ENCODE data around the gene PRKG2. TPM values are rescaled to one million over a fixed set of nuclear protein-coding genes. Genes with fewer than 3 reads are reported as not detected.

PRKG2 gene
- total and polyA plus RNA-seq, 10 of the 15 experiments (the other 5 are each of a cell fraction or from before 2014, with no cell fraction given), result not detected

DNA sequence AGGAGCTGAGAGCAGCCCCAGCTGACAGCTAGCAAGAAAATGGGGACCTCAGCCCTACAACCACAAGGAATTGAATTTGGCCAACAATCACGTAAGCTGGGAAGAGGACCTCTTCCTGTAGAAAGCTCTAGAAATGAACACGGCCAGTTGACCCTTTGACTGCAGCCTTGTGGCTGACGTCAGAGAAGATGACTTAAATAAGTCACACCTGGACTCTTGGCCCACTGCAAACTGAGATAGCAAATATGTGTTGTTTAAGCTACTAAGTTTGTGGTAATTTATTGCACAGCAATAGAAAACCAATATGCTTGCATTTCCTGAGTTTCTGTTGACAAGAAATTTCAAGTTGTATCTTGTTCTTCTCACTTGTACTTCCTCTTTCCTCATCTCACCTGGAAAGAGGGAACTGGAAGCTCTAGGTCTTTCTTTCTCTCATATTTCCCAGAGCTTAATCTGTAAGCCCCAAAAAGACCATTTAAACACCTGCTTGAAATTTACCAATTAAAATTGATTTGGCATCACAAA, 18.8 kb downstream of the PRKG2 start:
- intact Hi-C loops (cut with micrococcal nuclease; ENCODE audit: unreplicated experiment) (no loop called here), in situ Hi-C loops (cut with MboI) (no loop called here)
- Histone ChIP-seq H3K36me3 (ENCODE audit: control insufficient read depth in 2 of 2, insufficient read depth in 2 of 2, low read length in 1 of 2) (no peaks in the 10 kb centered on the region), H3K27me3 (replicated peaks in 1 of 2; ENCODE audit: control insufficient read depth in 2 of 2, insufficient read depth in 2 of 2, low read length in 1 of 2) (no peaks in the 10 kb centered on the region), H3K27ac (ENCODE audit: control insufficient read depth, insufficient read depth) (no peak overlapping the region), H3K9me3 (replicated peaks; ENCODE audit: control insufficient read depth, insufficient read depth, low read length) (no peaks in the 10 kb centered on the region), H3K4me1 (ENCODE audit: control insufficient read depth, insufficient read depth, low read length) (no peaks in the 10 kb centered on the region), H3K79me2 (ENCODE audit: control insufficient read depth, insufficient read depth, low read length) (no peaks in the 10 kb centered on the region), H2AFZ (ENCODE audit: control insufficient read depth, low read depth, low read length) (no peak overlapping the region), H4K20me1 (ENCODE audit: control insufficient read depth, insufficient read depth) (no peaks in the 10 kb centered on the region), H3K4me3 (no peak overlapping the region), H3K4me2 (ENCODE audit: control insufficient read depth, insufficient read depth) (no peak overlapping the region), H3K9ac (ENCODE audit: control insufficient read depth, insufficient read depth, low read length) (no peak overlapping the region)
- DNase-seq (ENCODE audit: low read depth, low spot score), result no peak
- WGBS (ENCODE audit: insufficient coverage, insufficient replicate concordance, low lambda C conversion rate, missing lambda C conversion rate), result 15% methylated on average over 3 of the region's 3 CpGs
- RAD21 ChIA-PET (ENCODE audit: unreplicated experiment), result no interaction called here
- TF ChIP-seq, protein P1, sequence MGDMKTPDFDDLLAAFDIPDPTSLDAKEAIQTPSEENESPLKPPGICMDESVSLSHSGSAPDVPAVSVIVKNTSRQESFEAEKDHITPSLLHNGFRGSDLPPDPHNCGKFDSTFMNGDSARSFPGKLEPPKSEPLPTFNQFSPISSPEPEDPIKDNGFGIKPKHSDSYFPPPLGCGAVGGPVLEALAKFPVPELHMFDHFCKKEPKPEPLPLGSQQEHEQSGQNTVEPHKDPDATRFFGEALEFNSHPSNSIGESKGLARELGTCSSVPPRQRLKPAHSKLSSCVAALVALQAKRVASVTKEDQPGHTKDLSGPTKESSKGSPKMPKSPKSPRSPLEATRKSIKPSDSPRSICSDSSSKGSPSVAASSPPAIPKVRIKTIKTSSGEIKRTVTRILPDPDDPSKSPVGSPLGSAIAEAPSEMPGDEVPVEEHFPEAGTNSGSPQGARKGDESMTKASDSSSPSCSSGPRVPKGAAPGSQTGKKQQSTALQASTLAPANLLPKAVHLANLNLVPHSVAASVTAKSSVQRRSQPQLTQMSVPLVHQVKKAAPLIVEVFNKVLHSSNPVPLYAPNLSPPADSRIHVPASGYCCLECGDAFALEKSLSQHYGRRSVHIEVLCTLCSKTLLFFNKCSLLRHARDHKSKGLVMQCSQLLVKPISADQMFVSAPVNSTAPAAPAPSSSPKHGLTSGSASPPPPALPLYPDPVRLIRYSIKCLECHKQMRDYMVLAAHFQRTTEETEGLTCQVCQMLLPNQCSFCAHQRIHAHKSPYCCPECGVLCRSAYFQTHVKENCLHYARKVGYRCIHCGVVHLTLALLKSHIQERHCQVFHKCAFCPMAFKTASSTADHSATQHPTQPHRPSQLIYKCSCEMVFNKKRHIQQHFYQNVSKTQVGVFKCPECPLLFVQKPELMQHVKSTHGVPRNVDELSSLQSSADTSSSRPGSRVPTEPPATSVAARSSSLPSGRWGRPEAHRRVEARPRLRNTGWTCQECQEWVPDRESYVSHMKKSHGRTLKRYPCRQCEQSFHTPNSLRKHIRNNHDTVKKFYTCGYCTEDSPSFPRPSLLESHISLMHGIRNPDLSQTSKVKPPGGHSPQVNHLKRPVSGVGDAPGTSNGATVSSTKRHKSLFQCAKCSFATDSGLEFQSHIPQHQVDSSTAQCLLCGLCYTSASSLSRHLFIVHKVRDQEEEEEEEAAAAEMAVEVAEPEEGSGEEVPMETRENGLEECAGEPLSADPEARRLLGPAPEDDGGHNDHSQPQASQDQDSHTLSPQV (IDR thresholded peaks at IDR 0.05), result no peak
- SMC1A ChIA-PET (ENCODE audit: uncharacterized antibody, unreplicated experiment), result no interaction called here
- CTCF ChIA-PET, result no interaction called here
- no TSS peak for BruUV-seq (replicated peaks)
- POLR2A ChIA-PET, result no interaction called here
- ATAC-seq, result no peak
- FAIRE-seq, result no peak

DNA sequence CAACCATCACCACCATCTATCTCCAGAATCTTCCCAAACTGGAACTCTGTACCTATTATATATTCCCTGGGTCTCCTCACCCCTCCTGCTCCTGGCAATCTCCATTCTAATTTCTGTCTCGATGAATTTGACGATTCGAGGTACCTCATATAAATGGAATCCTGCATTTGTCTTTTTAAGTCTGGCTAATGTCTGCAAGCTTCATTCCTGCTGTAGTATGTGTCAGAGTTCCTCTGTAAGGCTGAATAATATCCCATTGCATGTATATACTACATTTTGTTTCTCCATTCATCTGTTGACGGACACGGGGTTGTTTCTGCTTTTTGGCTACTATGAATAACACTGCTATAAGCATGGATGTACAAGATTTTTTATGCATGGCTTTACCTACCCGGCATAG, 19.5 kb downstream of the PRKG2 start:
- FAIRE-seq (no peak), DNase-seq (ENCODE audit: low read depth, low spot score) (no peak), ATAC-seq (no peak)
- no peak overlapping the region for H3K9ac ChIP-seq (ENCODE audit: control insufficient read depth, insufficient read depth, low read length)
- H3K27ac ChIP-seq (ENCODE audit: control insufficient read depth, insufficient read depth), result no peak overlapping the region
- no peak overlapping the region for H3K4me2 ChIP-seq (ENCODE audit: control insufficient read depth, insufficient read depth)
- no peaks in the 10 kb centered on the region for H3K36me3 ChIP-seq (ENCODE audit: control insufficient read depth in 2 of 2, insufficient read depth in 2 of 2, low read length in 1 of 2)
- H3K4me1 ChIP-seq (ENCODE audit: control insufficient read depth, insufficient read depth, low read length), result no peaks in the 10 kb centered on the region
- WGBS (ENCODE audit: insufficient coverage, insufficient replicate concordance, low lambda C conversion rate, missing lambda C conversion rate), result 55% methylated on average over 6 of the region's 6 CpGs
- SMC1A ChIA-PET (ENCODE audit: uncharacterized antibody, unreplicated experiment), result no interaction called here
- in situ Hi-C loops (cut with MboI) (no loop called here), intact Hi-C loops (cut with micrococcal nuclease; ENCODE audit: unreplicated experiment) (no loop called here)
- BruUV-seq (replicated peaks), result no TSS peak
- H3K4me3 ChIP-seq, result no peak overlapping the region
- CTCF ChIA-PET, result no interaction called here
- H3K79me2 ChIP-seq (ENCODE audit: control insufficient read depth, insufficient read depth, low read length), result no peaks in the 10 kb centered on the region
- RAD21 ChIA-PET (ENCODE audit: unreplicated experiment), result no interaction called here
- H2AFZ ChIP-seq (ENCODE audit: control insufficient read depth, low read depth, low read length), result no peak overlapping the region
- POLR2A ChIA-PET, result no interaction called here
- H4K20me1 ChIP-seq (ENCODE audit: control insufficient read depth, insufficient read depth), result no peaks in the 10 kb centered on the region
- no peaks in the 10 kb centered on the region for H3K27me3 ChIP-seq (replicated peaks in 1 of 2; ENCODE audit: control insufficient read depth in 2 of 2, insufficient read depth in 2 of 2, low read length in 1 of 2)
- H3K9me3 ChIP-seq (replicated peaks; ENCODE audit: control insufficient read depth, insufficient read depth, low read length), result no peaks in the 10 kb centered on the region
- TF ChIP-seq, protein P2, sequence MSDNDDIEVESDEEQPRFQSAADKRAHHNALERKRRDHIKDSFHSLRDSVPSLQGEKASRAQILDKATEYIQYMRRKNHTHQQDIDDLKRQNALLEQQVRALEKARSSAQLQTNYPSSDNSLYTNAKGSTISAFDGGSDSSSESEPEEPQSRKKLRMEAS (IDR thresholded peaks at IDR 0.05; ENCODE audit: low read depth, low read length), result no peak
- TF ChIP-seq, protein P3, sequence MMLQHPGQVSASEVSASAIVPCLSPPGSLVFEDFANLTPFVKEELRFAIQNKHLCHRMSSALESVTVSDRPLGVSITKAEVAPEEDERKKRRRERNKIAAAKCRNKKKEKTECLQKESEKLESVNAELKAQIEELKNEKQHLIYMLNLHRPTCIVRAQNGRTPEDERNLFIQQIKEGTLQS (IDR thresholded peaks at IDR 0.05; ENCODE audit: borderline replicate concordance, extremely low read depth, low read depth, low read length), result no peak
